Fibroblast of skin of left biceps (primary cell): ENCODE data around the gene TPRN.

Experiments
- DNase-seq, 2 experiments: peaks; one replicate each; pipeline ENCODE4 v3.0.0-alpha.2; 2013; ENCODE audit warnings: low read depth in 2 of 2

Gene TPRN

GRCh38 chr9:137143459-137143858, 57.1 kb downstream of the TPRN start:
- DNase-seq, result no peak

- DNase-seq, result no peak
Measured at GRCh38 chr9:137141976-137142936, 58.3 kb downstream of the TPRN start.
